SK-N-SH treated with all-trans-retinoic acid at 6 μM for 48 hours (cell line): Measurements from ENCODE around the gene SETDB2.

Experiments
- ATAC-seq: fragments of 200-7000 bp; cut with Tn5 transposase; 3 replicates; pipeline ENCODE4 v1.9.1; 2020; ENCODE audit warnings: mild to moderate bottlenecking, moderate library complexity
- ARNTL ChIP-seq: fragments of 450-650 bp; formaldehyde crosslinking; IDR thresholded peaks from 2 replicates; pipeline ENCODE4 v1.5.0; 2020; ENCODE audit warnings: low read depth, mild to moderate bottlenecking, moderate library complexity, borderline replicate concordance
- BACH2 ChIP-seq: fragments of 250-450 bp; sonication (Bioruptor Pico); IDR thresholded peaks from 2 replicates; pipeline ENCODE4 v1.9.0; 2021; ENCODE audit warnings: mild to moderate bottlenecking, borderline replicate concordance
- CREB5 ChIP-seq: fragments of 250-450 bp; sonication (Bioruptor Pico); IDR thresholded peaks from 2 replicates; pipeline ENCODE4 v1.5.1; 2020; ENCODE audit warnings: low read depth, mild to moderate bottlenecking, moderate library complexity
- CSDC2 ChIP-seq: fragments of 250-450 bp; sonication (Bioruptor Pico); IDR thresholded peaks from 2 replicates; pipeline ENCODE4 v1.5.0; 2020; ENCODE audit warnings: mild to moderate bottlenecking, moderate library complexity
- CSRNP3 ChIP-seq: fragments of 250-450 bp; sonication (Bioruptor Pico); IDR thresholded peaks from 2 replicates; pipeline ENCODE4 v1.5.1; 2021; ENCODE audit warnings: mild to moderate bottlenecking, moderate library complexity
- ESRRG ChIP-seq: fragments of 250-450 bp; sonication (Bioruptor Pico); IDR thresholded peaks from 2 replicates; pipeline ENCODE4 v1.6.1; 2021; ENCODE audit warnings: mild to moderate bottlenecking
- GLIS3 ChIP-seq: fragments of 250-450 bp; sonication (Bioruptor Pico); IDR thresholded peaks from 2 replicates; pipeline ENCODE4 v1.5.0; 2020; ENCODE audit warnings: mild to moderate bottlenecking, moderate library complexity
- ISL1 ChIP-seq: fragments of 250-450 bp; sonication (Bioruptor Pico); IDR thresholded peaks from 2 replicates; pipeline ENCODE4 v2.1.2; 2022; ENCODE audit warnings: mild to moderate bottlenecking, moderate library complexity
- OSR1 ChIP-seq: fragments of 250-450 bp; sonication (Bioruptor Pico); IDR thresholded peaks from 2 replicates; pipeline ENCODE4 v1.8.0; 2022; ENCODE audit warnings: moderate library complexity, mild to moderate bottlenecking, inconsistent platforms
- PATZ1 ChIP-seq: fragments of 250-450 bp; sonication (Bioruptor Pico); IDR thresholded peaks from 2 replicates; pipeline ENCODE4 v1.8.0; 2020; ENCODE audit warnings: mild to moderate bottlenecking, moderate library complexity, borderline replicate concordance
- POU6F1 ChIP-seq: fragments of 250-450 bp; sonication (Bioruptor Pico); IDR thresholded peaks from 2 replicates; pipeline ENCODE4 v1.8.0; 2021; ENCODE audit warnings: low read depth, mild to moderate bottlenecking, moderate library complexity, borderline replicate concordance
- PPARA ChIP-seq: fragments of 250-450 bp; sonication (Bioruptor Pico); IDR thresholded peaks from 2 replicates; pipeline ENCODE4 v1.5.0; 2020; ENCODE audit warnings: mild to moderate bottlenecking, borderline replicate concordance
- RARB ChIP-seq: fragments of 250-450 bp; sonication (Bioruptor Pico); IDR thresholded peaks from 2 replicates; pipeline ENCODE4 v1.8.0; 2021; ENCODE audit warnings: mild to moderate bottlenecking, moderate library complexity
- SNAI2 ChIP-seq: fragments of 250-450 bp; sonication (Bioruptor Pico); IDR thresholded peaks from 2 replicates; pipeline ENCODE4 v1.5.0; 2020; ENCODE audit warnings: mild to moderate bottlenecking, moderate library complexity
- TCF4 ChIP-seq: fragments of 250-450 bp; sonication (Bioruptor Pico); IDR thresholded peaks from 2 replicates; pipeline ENCODE4 v1.8.0; 2021; ENCODE audit warnings: mild to moderate bottlenecking, moderate library complexity, borderline replicate concordance
- TOX ChIP-seq: fragments of 250-450 bp; sonication (Bioruptor Pico); IDR thresholded peaks from 2 replicates; pipeline ENCODE4 v1.8.0; 2021; ENCODE audit warnings: mild to moderate bottlenecking, moderate library complexity, borderline replicate concordance
- TSHZ2 ChIP-seq: fragments of 250-450 bp; sonication (Bioruptor Pico); IDR thresholded peaks from 2 replicates; pipeline ENCODE4 v1.5.0; 2020; ENCODE audit warnings: mild to moderate bottlenecking, moderate library complexity
- ZFP3 ChIP-seq: fragments of 250-450 bp; sonication (Bioruptor Pico); IDR thresholded peaks from 2 replicates; pipeline ENCODE4 v1.5.0; 2020; ENCODE audit warnings: mild to moderate bottlenecking, moderate library complexity
- ZNF565 ChIP-seq: fragments of 450-650 bp; formaldehyde crosslinking; conservative IDR thresholded peaks from 2 replicates; pipeline ENCODE4 v1.5.0; 2020; ENCODE audit warnings: low read depth, mild to moderate bottlenecking, moderate library complexity
- ZNF70 ChIP-seq: fragments of 450-650 bp; formaldehyde crosslinking; IDR thresholded peaks from 2 replicates; pipeline ENCODE4 v1.5.0; 2020; ENCODE audit warnings: mild to moderate bottlenecking, moderate library complexity
- ZNF8 ChIP-seq: fragments of 450-650 bp; formaldehyde crosslinking; IDR thresholded peaks from 2 replicates; pipeline ENCODE4 v1.5.0; 2020; ENCODE audit warnings: mild to moderate bottlenecking, moderate library complexity

SETDB2 gene

GRCh38 chr13:49476529-49476928 lies 32.5 kb downstream of the SETDB2 start (continued):
- TF ChIP-seq ISL1 (CRISPR knock-in tag), result no peak
- TF ChIP-seq SNAI2, result no peak
- TF ChIP-seq PPARA, result no peak
- no peak for TF ChIP-seq ZFP3 (CRISPR knock-in tag)
- TF ChIP-seq POU6F1, result no peak
- TF ChIP-seq GLIS3 (CRISPR knock-in tag), result no peak
- TF ChIP-seq RARB (CRISPR knock-in tag), result no peak
- no peak for TF ChIP-seq ZNF565 (CRISPR knock-in tag)

GRCh38 chr13:49481788-49482187 lies 37.7 kb downstream of the SETDB2 start:
- no peak for ATAC-seq
- TF ChIP-seq TOX (CRISPR knock-in tag), result no peak
- TF ChIP-seq PPARA, result no peak
- TF ChIP-seq POU6F1, result no peak
- TF ChIP-seq CREB5 (CRISPR knock-in tag), result no peak
- no peak for TF ChIP-seq ZNF565 (CRISPR knock-in tag)
- TF ChIP-seq TCF4 (CRISPR knock-in tag), result no peak
- no peak for TF ChIP-seq CSDC2
- TF ChIP-seq ARNTL (CRISPR knock-in tag), result no peak
- no peak for TF ChIP-seq OSR1 (CRISPR knock-in tag)

GRCh38 chr13:49488563-49488962 lies 44.5 kb downstream of the SETDB2 start:
- TF ChIP-seq CSDC2, result no peak
- no peak for TF ChIP-seq GLIS3 (CRISPR knock-in tag)
- no peak for TF ChIP-seq ZNF8 (CRISPR knock-in tag)
- TF ChIP-seq CSRNP3 (CRISPR knock-in tag), result no peak
- TF ChIP-seq BACH2 (CRISPR knock-in tag), result no peak
- TF ChIP-seq ZFP3 (CRISPR knock-in tag), result no peak
- TF ChIP-seq CREB5 (CRISPR knock-in tag), result no peak
- no peak for TF ChIP-seq ISL1 (CRISPR knock-in tag)
- no peak for TF ChIP-seq TCF4 (CRISPR knock-in tag)
- no peak for TF ChIP-seq PATZ1 (CRISPR knock-in tag)
- no peak for TF ChIP-seq SNAI2
- TF ChIP-seq RARB (CRISPR knock-in tag), result no peak
- TF ChIP-seq OSR1 (CRISPR knock-in tag), result no peak
- ATAC-seq, result no peak

- TF ChIP-seq ZNF8 (CRISPR knock-in tag) (no peak), OSR1 (CRISPR knock-in tag) (no peak), PPARA (no peak), ESRRG (CRISPR knock-in tag) (no peak), BACH2 (CRISPR knock-in tag) (no peak), ZFP3 (CRISPR knock-in tag) (no peak), TCF4 (CRISPR knock-in tag) (no peak), ZNF70 (no peak), TOX (CRISPR knock-in tag) (no peak), TSHZ2 (no peak), ZNF565 (CRISPR knock-in tag) (no peak), ARNTL (CRISPR knock-in tag) (no peak), CREB5 (CRISPR knock-in tag) (no peak)
- ATAC-seq, result no peak
These were observed 50.6 kb downstream of the SETDB2 start for GRCh38 chr13:49494645-49495044.
